ENCODE measurements around the gene SGCE. TPM values are rescaled to one million over a fixed set of nuclear protein-coding genes. Genes with fewer than 3 reads are reported as not detected.
A peak's percentile ranks its signal among the peaks of the same experiment; 100 is the strongest.
"Not testable (repeated sequence)": the region's sequence is repeated elsewhere in the genome, so short reads cannot be mapped to it uniquely, and the experiment has no call there.

SGCE gene
- total RNA-seq, result 1 to 10 TPM in 1 of 2 experiments, under 1 TPM in 1; 0.97 to 1.9 TPM

DNA sequence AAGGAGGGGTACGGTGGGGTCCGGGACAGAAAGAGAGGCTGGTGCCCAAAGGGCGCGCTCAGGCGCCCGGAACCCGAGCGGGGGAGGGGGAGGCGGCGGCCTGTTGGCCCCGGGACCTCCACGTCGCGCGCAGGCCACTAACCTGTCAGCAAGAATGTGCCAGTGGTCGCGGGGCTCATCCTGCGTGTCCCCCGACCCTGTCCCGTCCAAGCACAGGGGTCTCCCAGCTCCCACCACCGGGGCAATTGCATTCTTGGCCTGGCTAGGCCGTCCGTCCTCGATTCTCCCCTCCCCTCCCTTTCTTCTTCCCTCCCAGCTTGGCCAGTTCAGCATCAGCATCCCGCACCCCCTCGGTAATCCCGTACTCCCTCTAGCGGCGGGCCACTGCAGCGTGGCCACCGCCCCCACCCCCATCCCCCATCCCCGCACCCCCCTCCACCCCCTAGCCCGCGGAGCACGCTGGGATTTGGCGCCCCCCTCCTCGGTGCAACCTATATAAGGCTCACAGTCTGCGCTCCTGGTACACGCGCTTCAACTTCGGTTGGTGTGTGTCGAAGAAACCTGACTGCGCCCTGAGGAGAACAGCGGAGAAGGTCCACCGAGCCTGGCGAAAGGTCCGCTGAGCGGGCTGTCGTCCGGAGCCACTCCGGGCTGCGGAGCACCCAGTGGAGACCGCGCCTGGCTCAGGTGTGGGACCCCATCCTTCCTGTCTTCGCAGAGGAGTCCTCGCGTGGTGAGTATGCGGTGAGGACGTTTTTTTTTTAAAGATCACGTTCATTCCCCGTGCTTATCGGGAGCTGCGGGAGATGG, at the start of gene SGCE:
Gene SGCE (minus strand): TSS at position 286 of the 810 bp plus-strand sequence. CDS start 35 bp downstream, at position 251.
- Mint-ChIP-seq H3K4me3 (peak within 1 kb of the TSS; percentile 89), H3K27me3 (peaks cover 39% of the 10 kb centered on the region), H3K9me3 (peaks cover 2% of the 10 kb centered on the region), H3K27ac (no peak within 1 kb of the TSS), H3K36me3 (no peaks in the 10 kb centered on the region), H3K4me1 (peaks cover 12% of the 10 kb centered on the region)
- ATAC-seq (ENCODE audit: low read depth), result no peak
- POLR2A ChIA-PET, result interaction anchor here (1.0 kb wide), 1 partner anchor 146 kb away, joined by 4 read pairs; the partner anchor contains the start of gene CASD1
- DNase-seq, result peak; percentile 52

GRCh38 chr7:94705155-94706021, 49.5 kb upstream of the SGCE start:
- DNase-seq; ATAC-seq (ENCODE audit: low read depth); H3K27ac Mint-ChIP-seq; H3K36me3 Mint-ChIP-seq; POLR2A ChIA-PET; H3K4me3 Mint-ChIP-seq; H3K4me1 Mint-ChIP-seq; H3K27me3 Mint-ChIP-seq; H3K9me3 Mint-ChIP-seq: not testable (repeated sequence)

DNA sequence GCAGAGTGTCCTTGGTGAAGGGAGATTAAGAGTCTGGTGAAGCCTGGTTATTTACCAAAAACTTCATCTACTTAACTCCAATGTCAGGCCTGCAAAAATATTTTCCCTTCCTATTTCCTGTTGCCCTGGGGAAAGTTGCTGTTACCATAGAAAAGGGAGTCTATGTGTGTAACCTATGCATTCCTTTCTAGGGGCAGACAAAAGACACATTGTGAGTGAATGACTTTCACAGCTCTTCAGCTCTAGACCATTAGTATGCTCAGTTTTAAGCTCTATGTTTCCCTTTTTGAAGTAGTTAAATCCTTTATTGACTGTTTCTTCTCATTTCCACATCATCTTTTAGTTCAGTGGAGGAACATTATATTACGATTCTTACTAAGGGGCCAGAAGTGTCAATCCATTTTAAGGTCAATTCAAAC, 45.6 kb upstream of the SGCE start:
- ATAC-seq (ENCODE audit: low read depth), result no peak
- Mint-ChIP-seq H3K27ac (no peak overlapping the region), H3K36me3 (no peaks in the 10 kb centered on the region), H3K9me3 (no peaks in the 10 kb centered on the region), H3K4me1 (no peaks in the 10 kb centered on the region), H3K27me3 (no peaks in the 10 kb centered on the region), H3K4me3 (no peak overlapping the region)
- DNase-seq, result no peak
- POLR2A ChIA-PET, result no interaction called here

- Mint-ChIP-seq H3K36me3 (no peaks in the 10 kb centered on the region), H3K4me3 (no peak overlapping the region), H3K27me3 (no peaks in the 10 kb centered on the region), H3K9me3 (no peaks in the 10 kb centered on the region), H3K27ac (no peak overlapping the region), H3K4me1 (no peaks in the 10 kb centered on the region)
- POLR2A ChIA-PET, result no interaction called here
- no peak for ATAC-seq (ENCODE audit: low read depth)
- no peak for DNase-seq
These were observed 45.1 kb upstream of the SGCE start for GRCh38 chr7:94700926-94701554.

- H3K36me3 Mint-ChIP-seq, result no peaks in the 10 kb centered on the region
- no peak for ATAC-seq (ENCODE audit: low read depth)
- no peak overlapping the region for H3K4me3 Mint-ChIP-seq
These were observed 42.3 kb upstream of the SGCE start for GRCh38 chr7:94698275-94698674.

DNA sequence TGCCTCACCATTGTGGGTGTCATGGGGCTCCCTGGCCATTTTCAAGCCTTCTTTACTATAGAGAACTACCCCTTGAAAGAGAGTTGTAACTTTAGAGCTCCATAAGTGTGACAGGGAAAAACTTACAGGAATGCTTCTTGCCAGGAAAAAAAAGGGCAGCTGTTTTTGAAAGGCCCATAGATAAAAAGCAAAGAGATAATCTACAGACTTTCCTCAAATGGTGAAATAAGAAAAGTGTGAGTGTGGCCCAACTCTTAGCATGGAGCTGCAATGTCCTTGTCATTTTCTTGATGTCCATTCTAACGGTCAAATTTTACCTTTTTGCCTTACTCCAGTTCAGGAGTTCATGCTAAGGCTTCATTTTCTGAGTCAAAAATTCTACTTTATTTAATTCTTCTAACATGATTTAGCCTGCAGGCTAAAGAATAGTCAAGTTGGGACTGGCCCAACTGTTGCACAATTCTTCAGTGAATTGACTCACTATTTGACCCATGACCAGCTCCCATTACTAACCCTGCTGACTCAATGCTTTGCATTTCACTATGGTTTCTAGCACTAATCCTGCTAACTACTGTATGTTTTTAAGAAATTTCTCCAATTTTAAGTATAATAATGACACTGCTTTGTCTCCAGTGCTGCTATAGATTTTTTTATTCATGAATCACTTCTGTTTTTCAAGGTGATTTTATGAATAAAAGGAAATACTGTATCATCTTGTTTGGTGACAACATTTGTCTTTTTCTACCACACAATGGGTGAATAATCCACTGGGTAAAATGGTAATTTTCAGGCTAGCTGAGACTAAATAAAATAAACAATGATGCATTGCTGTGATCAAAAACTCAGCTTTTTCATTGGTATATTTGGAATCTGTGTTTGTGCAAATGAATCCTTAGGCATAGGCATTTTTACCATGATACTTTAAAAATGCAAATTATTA, 41.4 kb upstream of the SGCE start:
- no peak for ATAC-seq (ENCODE audit: low read depth)

More at GRCh38 chr7:94698275-94698674, 42.3 kb upstream of the SGCE start:
- POLR2A ChIA-PET, result no interaction called here
- Mint-ChIP-seq H3K4me1 (no peaks in the 10 kb centered on the region), H3K9me3 (no peaks in the 10 kb centered on the region), H3K27me3 (peaks cover 4% of the 10 kb centered on the region), H3K27ac (no peak overlapping the region)
- no peak for DNase-seq

GRCh38 chr7:94687810-94688209, 31.9 kb upstream of the SGCE start:
- no peaks in the 10 kb centered on the region for H3K27me3 Mint-ChIP-seq
- DNase-seq, result no peak
- H3K27ac Mint-ChIP-seq, result no peak overlapping the region
- no peaks in the 10 kb centered on the region for H3K9me3 Mint-ChIP-seq
- no peak for ATAC-seq (ENCODE audit: low read depth)
- H3K4me1 Mint-ChIP-seq, result no peaks in the 10 kb centered on the region
- POLR2A ChIA-PET, result no interaction called here
- no peaks in the 10 kb centered on the region for H3K36me3 Mint-ChIP-seq
- H3K4me3 Mint-ChIP-seq, result no peak overlapping the region

More for the DNA sequence above, 41.4 kb upstream of the SGCE start:
- no peaks in the 10 kb centered on the region for H3K4me1 Mint-ChIP-seq
- no peak overlapping the region for H3K4me3 Mint-ChIP-seq
- H3K27me3 Mint-ChIP-seq, result peaks cover 4% of the 10 kb centered on the region
- H3K27ac Mint-ChIP-seq, result no peak overlapping the region
- H3K9me3 Mint-ChIP-seq, result no peaks in the 10 kb centered on the region
- no peaks in the 10 kb centered on the region for H3K36me3 Mint-ChIP-seq
- POLR2A ChIA-PET, result no interaction called here
- DNase-seq, result no peak

DNA sequence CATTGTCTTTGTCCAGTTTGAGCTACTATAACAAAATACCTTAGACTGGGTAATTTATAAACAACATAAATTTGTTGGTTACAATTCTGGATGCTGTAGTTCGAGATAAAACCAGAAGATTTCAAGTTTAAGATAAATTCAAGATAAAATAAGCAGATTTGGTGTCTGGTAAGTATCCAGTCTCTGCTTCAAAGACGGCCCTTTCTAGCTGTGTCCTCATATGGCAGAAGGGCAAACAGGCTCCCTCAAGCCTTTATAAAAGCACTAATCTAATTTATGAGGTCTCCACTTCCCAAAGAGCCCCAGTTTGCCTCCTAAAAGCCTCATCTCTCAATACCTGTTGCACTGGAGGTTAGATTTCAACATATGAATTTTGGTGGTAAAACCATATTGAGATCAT, 31.1 kb upstream of the SGCE start:
- DNase-seq, result no peak
- Mint-ChIP-seq H3K36me3 (no peaks in the 10 kb centered on the region), H3K27me3 (no peaks in the 10 kb centered on the region), H3K9me3 (no peaks in the 10 kb centered on the region), H3K4me3 (no peak overlapping the region), H3K4me1 (no peaks in the 10 kb centered on the region), H3K27ac (no peak overlapping the region)
- no peak for ATAC-seq (ENCODE audit: low read depth)
- POLR2A ChIA-PET, result no interaction called here

- POLR2A ChIA-PET, result no interaction called here
- no peaks in the 10 kb centered on the region for H3K27me3 Mint-ChIP-seq
- no peak overlapping the region for H3K27ac Mint-ChIP-seq
- H3K4me1 Mint-ChIP-seq, result no peaks in the 10 kb centered on the region
- H3K4me3 Mint-ChIP-seq, result no peak overlapping the region
- no peaks in the 10 kb centered on the region for H3K9me3 Mint-ChIP-seq
- H3K36me3 Mint-ChIP-seq, result no peaks in the 10 kb centered on the region
- DNase-seq (no peak), ATAC-seq (ENCODE audit: low read depth) (no peak)
These were observed 27.1 kb upstream of the SGCE start for GRCh38 chr7:94683066-94683465.

DNA sequence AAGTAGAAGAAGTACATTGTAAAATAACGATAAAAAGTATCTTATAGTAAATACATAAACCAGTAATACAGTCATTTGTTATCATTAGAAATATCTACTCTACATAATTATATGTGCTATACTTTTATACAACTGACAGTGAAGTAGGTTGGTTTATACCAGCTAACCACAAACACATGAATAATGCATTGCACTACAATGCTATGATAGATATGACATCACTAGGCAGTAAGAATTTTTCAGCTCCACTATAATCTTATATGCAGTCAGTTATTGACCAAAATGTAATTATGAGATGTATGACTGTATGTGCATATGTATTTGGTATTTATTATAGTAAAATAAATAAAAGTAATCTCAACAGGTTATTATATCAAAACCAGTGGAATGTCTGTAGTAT, 23.4 kb upstream of the SGCE start:
- POLR2A ChIA-PET, result no interaction called here
- ATAC-seq (ENCODE audit: low read depth) (no peak), DNase-seq (no peak)
- peaks cover 4% of the 10 kb centered on the region for H3K27me3 Mint-ChIP-seq
- H3K27ac Mint-ChIP-seq, result no peak overlapping the region
- H3K36me3 Mint-ChIP-seq, result no peaks in the 10 kb centered on the region
- H3K9me3 Mint-ChIP-seq, result no peaks in the 10 kb centered on the region
- no peaks in the 10 kb centered on the region for H3K4me1 Mint-ChIP-seq
- no peak overlapping the region for H3K4me3 Mint-ChIP-seq

DNA sequence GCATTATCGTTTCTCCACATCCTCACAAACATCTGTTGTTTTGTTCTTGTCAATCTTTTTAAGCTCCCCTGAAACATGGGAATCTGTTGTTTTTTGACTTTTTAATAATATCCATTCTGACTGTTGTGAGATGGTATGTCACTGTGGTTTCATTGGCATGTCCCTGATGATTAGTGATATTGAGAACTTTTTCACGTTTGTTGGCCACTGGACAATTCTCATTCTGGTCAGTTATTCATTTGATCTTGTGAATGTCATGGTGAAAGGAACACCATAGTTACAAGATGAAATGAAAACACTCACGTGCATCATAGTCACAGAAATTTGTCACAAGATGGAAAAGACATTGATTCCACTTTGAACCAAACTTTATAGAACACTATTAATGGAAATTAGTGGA, 20.5 kb upstream of the SGCE start:
- ATAC-seq (ENCODE audit: low read depth) (no peak), DNase-seq (no peak)
- H3K9me3 Mint-ChIP-seq, result no peaks in the 10 kb centered on the region
- H3K4me3 Mint-ChIP-seq, result no peak overlapping the region
- H3K36me3 Mint-ChIP-seq, result no peaks in the 10 kb centered on the region
- POLR2A ChIA-PET, result no interaction called here
- H3K27ac Mint-ChIP-seq, result no peak overlapping the region
- peaks cover 4% of the 10 kb centered on the region for H3K27me3 Mint-ChIP-seq
- no peaks in the 10 kb centered on the region for H3K4me1 Mint-ChIP-seq

DNA sequence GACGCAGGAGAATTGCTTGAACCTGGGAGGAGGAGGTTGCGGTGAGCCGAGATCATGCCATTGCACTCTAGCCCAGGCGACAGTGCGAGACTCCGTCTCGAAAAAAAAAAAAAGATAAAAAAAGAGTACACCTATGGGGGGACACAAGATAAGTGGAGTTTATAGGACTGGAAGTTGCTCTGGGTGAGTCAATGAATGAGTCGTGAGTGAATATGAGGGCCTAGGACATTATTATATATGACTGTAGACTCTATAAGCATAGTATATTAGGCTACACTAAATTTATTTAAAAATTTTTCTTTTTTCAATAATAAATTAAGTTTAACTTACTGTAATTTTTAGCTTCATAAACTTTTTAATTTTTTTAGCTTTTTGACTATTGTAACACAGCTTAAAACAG, 19.4 kb upstream of the SGCE start:
- H3K4me1 Mint-ChIP-seq, result no peaks in the 10 kb centered on the region
- POLR2A ChIA-PET, result no interaction called here
- no peaks in the 10 kb centered on the region for H3K36me3 Mint-ChIP-seq
- H3K9me3 Mint-ChIP-seq, result no peaks in the 10 kb centered on the region
- no peak for ATAC-seq (ENCODE audit: low read depth)
- H3K27ac Mint-ChIP-seq, result no peak overlapping the region
- DNase-seq, result no peak
- H3K27me3 Mint-ChIP-seq, result peaks cover 8% of the 10 kb centered on the region
- H3K4me3 Mint-ChIP-seq, result no peak overlapping the region
